HG02885 (cell line): ENCODE results near the gene MANSC1.
"Not testable (repeated sequence)": the region's sequence is repeated elsewhere in the genome, so short reads cannot be mapped to it uniquely, and the experiment has no call there.

Source experiments
- ATAC-seq: cut with Tn5 transposase; IDR thresholded peaks from one replicate; pipeline ENCODE4 v1.9.1; 2021; ENCODE audit warnings: mild to moderate bottlenecking; ENCODE audit not compliant: unreplicated experiment, poor library complexity

Gene MANSC1

DNA sequence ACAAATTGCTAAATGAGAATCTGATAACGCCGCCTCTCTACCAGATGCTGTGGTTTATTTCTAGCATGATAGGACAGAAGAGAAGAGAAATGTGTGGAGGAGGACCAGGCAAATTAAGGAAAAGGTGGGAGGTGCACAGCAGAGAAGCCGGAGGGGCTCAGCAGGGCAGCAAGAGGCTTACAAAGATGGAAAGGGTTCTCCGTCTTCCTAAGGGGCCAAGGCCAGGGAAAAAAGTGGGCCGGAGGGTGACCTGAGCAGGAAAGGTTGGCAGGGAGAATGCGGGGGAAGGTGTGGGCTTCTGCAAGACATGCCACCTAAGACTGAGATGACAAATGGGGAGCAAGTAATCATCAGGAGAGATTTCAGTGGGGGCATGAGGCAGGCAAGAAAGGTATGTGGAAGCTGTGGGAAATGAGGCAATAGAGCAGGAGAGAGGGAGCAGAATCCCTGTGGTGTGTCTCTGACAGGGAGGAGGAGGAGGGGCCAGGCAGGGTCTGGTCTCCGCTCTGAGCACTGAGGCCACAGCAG, 18.7 kb downstream of the MANSC1 start:
- ATAC-seq, result no peak

DNA sequence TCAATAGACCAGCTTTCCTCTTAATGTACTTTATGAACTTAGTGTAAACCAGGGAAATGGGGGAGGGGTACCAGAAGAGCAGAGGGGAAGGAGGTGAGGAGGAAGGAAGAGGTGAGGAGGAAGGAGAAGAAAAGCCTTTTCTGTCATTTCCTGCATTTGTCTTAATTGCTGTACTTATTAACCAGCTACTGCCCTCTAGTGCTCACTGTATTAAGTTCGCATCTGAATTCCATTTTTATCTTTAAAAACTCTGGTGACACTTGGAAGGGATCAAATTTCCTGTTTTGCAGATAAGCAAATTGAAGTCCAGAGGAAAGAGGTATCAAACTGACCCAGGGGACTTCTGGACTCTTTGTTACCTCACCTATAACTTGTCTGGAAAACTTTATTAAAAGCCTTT, 22.2 kb downstream of the MANSC1 start:
- no peak for ATAC-seq

DNA sequence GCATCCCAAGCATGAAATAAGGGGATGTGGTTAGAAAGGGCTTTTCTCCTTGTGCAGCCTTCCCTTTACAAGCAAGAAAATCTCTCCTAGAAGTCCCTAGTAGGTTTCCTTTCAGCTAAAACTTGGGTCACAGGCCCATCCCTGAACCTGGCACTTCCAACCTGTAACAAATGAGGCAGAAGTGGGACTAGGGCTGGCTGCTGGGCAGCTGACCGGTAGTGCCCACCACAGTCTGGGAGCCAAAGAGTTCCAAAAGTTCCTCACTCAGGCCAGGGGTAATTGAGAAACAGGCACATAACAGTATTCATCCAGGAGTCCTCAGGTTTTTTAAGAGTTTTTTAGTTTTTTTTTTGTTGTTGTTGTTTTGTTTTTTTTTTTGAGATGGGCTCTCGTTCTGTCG, 23.8 kb downstream of the MANSC1 start:
- no peak for ATAC-seq

DNA sequence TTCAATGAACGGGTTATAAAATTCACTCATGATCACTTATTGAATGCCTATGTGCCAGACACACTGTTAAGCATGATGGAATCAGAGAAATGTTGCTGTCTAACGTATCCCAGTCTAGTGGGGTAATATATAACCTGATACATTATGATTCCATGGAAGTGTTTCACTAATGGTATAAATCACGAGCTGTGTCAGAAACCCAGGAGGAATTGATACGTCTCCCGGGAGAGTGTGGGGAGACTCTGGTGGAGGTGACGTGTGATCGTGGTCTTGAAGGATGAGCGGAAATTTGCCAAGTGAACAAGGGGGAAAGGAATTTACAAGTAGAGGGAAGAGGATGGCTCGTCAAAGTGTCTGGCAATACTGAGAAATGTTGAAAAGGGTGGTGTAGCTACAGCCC, 26.5 kb downstream of the MANSC1 start:
- ATAC-seq, result no peak

DNA sequence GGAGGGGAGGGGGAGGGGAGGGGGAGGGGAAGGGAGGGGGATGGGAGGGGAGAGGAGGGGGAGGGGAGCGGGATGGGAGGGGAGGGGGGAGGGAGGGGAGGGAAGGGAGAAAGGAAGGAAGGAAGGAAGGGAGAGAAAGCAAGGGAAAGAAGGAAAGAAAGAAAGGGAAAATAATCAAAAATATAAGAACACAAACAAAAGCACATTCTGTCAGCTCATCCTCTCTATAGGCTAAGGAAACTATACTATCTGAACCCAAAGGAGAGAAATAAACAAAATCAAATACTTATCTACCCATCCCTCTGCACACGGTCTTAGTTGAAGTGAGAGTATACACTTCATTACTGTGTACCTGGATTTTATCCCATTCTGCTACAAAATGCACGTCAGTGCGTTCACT, 26.9 kb downstream of the MANSC1 start:
- ATAC-seq, result no peak

DNA sequence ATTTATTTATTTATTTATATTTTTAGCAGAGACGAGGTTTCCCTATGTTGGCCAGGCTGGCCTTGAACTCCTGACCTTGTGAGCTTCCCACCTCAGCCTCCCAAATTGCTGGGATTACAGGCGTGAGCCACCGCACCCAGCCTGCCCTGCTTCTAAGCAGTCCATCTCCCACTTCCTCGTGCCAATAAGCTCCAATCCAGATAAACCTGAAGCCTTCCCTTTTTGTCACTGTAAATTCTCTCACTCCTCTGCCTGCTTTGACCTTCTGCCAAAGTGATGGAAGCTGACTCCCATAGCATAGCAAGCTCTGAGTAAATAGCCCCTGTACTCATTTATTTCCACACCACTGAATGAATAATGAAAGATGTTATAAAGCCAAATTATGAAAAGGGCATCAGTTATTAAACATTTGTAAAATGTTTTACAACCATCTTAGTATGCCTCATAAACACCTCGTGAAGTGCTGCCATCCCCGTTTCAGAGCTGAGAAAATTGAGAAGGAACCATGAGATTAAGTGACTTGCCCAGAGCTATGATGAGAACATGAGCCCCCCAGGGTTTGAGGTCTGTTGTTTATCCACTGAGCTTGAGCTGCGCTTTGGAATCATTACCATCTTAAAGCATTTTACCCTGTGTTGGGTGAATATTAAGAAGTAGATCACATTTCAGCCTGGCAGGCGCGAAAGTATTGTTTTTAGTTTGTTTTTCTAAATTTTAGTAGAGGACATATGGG, 30.4 kb downstream of the MANSC1 start:
- no peak for ATAC-seq

DNA sequence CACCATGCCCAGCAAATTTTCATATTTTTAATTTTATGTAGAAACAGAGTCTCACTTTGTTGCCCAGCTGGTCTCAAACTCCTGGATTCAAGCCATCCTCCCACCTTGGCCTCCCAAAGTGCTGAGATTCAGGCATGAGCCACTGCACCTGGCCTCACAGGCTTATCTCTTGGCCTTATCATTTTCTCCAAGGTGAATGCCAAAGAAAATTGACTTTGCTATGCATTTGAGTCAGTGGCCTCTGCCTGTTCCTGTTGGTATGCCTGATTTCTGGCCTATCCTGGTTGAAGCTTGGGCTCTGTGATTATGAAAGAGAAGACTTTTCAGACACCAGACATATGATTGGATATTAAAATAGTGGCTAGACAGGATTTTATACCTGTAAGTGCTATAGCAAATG, 34.2 kb downstream of the MANSC1 start:
- no peak for ATAC-seq

DNA sequence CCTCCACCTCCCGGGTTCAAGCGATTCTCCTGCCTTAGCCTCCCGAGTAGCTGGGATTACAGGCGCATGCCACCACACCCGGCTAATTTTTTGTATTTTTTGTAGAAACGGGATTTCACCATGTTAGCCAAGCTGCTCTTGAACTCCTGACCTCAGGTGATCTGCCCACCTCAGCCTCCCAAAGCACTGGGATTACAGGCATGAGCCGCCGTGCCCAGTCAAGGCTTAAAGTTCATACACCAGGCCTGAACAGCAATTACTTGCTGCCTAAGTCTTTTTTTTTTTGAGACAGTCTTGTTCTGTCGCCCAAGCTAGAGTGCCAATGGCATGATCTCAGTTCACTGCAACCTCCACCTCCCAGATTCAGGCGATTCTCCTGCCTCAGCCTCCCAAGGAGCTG, 39.3 kb downstream of the MANSC1 start:
- not testable (repeated sequence) for ATAC-seq

DNA sequence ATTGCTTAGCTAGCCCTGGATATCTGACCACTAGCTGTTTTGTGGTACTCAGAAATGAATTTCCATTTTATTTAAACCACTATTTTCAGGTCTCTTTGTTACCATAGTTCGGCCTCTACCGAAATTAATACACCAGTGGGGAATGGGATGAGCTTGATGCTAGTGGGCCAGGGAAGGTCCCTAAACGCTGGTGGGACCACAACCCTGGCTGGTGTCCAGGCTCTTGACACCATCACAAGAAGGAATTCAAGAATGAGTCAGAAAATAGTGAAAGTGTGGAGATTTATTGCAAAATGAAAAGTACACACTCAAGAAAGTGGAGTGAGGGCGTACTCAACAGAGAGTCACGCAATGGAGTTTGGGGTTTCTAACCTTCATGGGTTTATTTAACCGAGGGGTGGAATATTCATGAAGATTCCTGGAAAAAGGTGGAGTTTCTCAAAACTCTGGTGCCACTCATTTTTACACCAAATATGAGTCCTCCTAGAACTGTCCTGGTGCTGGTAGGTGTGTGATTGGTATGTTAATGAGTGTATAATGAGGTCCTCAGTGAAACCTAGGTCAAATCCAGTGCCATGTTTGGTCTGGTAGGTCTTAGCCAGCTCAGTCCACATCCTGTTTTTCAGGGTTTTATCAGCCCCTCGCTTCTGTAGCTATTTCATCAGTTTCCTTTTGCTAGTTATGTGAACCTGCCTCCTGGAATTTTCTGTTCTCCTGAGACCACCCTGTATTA, 44.3 kb downstream of the MANSC1 start:
- ATAC-seq, result no peak

DNA sequence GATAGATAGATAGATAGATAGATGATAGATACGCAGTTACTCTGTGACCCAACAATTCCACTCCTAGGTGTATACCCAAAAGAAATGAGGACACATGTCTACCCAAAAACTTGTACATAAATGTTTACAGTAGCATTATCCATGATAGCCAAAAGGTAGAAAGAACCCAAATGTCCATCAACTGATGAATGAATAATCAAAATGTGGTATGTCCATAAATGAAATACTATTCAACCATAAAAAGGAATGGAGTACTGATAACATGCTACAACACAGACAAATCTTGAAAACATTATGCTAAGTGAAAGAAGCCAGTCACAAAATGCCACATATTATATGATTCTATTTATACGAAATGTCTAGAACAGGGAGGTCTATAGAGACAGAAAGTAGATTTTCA, 47.1 kb downstream of the MANSC1 start:
- no peak for ATAC-seq

DNA sequence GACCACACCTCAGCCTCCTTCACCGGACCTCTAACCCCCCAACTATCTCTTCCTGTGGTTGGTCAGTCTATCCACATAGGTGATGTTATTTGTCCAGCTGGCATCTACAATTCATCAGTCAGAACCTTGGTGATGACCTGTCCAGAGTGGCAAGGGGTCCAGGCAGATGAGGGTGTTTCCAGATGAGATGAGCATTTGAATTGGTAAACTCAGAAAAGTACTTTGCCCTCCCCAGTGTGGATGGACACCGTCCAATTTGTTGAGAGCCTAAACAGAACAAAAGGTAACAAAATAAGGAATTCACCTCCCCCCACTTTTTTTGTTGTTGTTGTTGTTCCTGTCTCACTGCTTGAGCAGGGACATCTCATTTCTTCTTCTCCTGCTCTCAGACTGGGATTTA, 48.9 kb downstream of the MANSC1 start:
- no peak for ATAC-seq

DNA sequence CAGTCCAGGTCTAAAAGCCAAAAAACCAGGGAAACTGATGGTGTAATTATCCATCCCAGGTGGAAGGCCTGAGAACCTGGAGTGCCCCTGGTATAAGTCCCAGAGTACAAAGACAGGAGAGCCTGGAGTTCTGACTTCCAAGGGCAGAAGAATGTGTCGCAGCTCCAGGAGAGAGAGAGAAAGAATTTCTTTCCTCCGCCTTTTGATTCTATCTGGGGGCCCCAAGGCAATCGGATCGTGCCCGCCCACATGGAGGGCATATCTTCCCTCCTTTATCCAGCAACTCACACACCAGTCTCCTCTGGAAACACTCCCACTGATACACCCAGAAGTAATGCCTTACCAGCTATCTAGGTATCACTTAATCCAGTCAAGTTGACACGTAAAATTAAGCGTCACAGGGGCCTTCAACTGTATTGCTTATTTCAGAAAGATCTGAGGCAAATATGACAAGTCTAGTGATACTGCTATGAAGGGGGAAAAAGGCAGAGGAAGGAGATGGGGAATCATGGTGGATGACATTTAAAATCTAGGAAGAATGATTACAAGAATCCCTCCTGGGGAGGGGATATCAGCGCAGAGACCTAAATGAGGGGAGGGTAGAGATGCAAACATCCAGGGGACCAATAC, 52.7 kb downstream of the MANSC1 start:
- no peak for ATAC-seq

DNA sequence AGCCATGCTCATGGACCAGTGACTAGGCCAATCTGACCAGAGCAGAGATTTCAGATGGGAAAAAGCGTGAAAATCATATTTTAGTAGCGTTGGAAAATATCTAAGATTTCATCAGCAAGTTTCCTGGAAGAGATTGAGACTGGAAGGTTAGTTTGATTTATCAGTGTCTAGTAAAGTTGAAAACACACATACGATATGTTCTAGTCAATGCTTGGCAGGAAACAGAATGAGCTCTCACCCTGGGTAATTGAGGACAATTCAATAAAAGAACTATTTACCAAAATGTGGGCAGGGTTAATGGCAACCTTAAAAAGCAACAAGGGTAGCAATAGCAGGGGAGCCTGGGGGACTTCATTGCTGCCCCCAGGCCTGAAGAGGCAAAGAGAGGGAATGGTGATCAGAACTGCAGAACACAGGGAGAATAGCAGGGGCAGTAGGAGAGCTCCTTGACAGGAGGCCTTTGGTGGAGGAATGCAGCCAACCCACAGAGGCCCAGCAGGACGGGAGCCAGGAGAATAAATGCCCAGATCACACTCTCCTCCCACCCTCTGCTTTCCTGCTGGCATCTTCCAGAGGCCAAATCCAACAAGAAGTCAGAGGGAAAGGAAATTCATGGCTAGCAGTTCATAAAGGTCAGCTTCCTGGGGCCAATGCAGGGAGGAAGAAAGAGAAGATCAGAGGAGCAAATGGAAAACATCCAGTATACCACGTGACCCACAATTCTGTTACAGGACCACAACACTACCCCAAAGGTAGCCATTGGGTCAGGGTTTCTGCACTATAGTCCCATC, 55.6 kb downstream of the MANSC1 start:
- ATAC-seq, result no peak

DNA sequence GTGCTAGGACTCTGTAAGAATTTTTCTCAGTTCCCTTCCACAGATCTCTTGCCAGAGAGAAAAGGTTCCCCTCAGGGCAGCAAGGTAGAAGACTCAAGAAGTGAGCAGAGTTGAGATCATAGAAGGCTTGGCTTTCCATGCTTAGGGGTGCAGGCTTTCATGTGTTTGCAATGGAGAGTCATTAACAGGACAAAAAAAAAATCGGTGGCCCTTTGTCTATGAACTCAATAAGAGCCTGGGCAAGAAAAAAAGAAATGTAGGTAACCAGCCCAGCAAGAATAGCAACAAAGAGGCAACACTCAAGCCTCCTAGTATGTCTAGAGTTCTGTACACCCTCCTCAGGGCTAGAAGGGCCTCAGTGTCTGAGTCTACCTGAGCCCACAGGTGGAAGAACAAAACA, 59.8 kb downstream of the MANSC1 start:
- no peak for ATAC-seq

DNA sequence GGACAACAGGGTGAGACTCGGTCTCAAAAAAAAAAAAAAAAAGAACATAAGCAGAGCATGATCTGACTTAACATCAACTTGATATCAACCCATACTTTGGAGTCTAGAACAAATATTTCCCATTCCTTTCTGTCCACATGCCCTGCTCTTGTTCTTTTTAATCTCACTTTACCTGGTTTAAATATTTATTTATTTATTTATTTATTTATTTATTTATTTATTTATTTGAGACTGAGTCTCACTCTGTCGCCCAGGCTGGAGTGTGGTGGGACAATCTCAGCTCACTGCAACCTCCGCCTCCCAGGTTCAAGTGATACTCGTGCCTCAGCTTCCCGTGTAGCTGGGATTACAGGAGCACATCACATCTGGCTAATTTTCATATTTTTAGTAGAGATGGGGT, 63.6 kb downstream of the MANSC1 start:
- no peak for ATAC-seq

DNA sequence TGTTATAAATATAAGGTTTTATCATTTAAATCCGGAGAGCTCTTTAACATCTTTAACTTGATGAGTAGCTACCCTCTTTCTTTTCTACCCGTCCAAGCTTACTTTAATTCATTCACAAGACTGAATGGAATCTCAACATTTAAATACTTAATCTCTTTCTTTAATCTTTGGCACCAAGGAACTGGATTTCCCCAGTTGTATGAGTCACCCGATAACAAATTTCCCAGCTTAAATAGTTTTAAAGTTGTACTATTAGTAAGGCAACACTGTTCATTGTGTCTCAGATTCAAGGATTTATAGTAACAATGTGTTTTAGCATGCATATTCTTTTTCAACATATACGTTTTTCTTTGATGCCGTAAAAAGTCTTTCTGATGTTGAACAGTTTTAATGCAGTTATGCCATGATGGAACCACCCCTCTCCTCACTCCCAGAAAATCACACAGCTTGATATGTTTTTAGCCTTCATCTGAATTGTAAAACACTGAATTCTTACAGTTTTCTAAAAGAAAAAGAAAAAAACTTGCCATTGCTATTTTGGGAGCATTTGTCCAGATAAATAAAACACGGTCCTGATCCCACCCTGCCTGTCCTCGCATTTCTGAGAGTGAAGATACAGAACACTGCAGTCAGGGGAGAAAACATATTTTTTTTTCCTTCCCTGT, 67.1 kb downstream of the MANSC1 start:
- no peak for ATAC-seq

DNA sequence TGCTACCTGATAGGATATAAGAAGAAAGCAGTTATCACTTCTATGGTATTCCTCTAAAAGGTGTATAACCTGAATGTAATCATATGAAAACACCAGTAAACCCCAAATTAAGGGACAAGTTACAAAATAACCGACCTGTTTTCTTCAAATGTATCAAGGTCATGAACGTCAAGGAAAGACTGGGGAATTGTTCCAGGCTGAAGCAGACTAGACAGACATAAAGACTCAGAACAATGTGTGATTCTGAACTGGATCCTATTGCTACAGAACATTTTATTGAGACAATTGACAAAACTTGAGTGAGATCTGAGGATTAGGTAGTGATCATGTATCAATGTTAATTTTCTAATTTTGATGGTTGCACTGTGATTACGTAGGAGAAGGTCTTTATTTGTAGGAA, 67.8 kb downstream of the MANSC1 start:
- no peak for ATAC-seq

DNA sequence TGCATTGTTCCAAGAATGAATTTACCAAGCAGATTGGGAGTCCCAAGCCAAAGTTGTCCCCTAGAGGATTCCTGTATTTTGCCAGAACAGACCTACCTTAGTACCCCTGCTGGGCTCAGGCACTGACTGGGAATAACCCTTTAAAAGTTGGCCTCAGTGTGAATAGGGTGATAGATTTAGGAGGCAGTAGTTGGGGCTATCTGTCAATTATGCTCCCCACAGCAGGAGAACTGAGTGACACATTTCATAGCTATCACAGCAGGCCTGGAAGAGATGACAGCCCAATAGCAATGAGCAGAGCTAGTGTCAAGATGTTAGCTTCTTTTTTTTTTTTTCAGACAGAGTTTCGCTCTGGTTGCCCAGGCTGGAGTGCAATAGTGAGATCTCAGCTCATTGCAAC, 68.9 kb downstream of the MANSC1 start:
- no peak for ATAC-seq

DNA sequence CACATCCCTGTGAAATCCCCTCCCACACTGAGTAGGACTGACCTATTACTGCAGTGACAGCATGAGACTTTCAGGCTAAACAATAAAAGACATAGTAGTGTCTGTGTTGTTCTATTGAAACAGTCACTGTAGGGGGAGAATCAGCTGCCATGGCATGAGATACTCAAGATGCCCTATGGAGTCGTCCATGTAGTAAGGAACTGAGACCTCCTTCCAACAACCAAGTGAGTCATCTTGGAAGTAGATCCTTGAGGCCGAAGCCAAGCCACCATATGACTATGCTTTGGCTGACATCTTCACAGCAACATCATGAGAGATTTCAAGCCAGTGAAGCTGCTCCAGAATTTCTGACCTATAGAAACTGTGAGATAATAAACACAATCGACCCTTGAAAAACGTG, 71.1 kb downstream of the MANSC1 start:
- no peak for ATAC-seq
